G401.6 (cell line): Measurements from ENCODE around the gene RPS6KB2.

ENCODE experiments used
- FAIRE-seq: peaks from 2 replicates; lab custom pipeline; 2012; peaks lifted over from hg19 to GRCh38; lab: Jason Lieb, UNC

RPS6KB2 gene

DNA sequence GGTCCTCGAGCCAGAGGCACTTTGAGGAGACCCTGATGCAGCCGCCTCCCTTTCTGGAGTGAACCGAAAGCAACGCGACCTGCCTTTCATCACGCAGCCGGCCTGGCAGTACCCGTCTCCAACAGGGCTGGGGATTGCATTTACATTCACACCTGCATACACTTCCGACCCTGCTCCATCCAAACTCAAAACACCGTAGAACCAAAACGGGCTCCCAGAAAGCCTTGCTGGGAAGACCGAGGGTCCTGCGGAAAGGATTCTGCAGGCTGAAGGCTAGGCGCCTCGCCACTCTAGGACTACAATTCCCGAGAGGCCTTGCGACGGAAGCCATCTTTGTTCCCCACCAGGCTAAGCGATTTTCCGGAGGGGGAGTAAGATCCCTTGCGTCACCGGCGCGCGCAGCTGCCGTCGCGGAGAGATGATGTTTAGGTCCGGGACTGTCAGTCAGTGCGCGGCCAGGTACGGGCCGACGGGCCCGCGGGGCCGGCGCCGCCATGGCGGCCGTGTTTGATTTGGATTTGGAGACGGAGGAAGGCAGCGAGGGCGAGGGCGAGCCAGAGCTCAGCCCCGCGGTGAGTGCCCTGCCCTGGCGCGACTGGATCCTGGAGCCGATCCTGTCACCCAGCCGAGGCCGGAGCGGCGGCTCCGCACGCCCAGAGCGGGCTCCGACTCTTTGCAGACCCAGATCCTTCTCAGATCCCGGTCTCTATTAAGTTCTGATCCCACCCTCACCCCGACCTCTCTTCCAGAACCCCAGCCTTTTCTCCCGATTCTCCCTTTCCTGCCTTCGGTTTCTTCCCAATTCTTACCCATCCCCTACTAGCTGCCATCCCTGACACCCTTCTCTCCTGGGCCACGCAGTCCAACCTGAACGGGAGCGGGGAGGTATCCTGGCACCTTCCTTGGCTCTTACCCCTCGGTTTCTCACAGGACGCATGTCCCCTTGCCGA is at the start of gene RPS6KB2:
Gene RPS6KB2 (plus strand): TSS at position 443 of the 950 bp plus-strand sequence. CDS start 52 bp downstream, at position 495.
- peak; percentile 95 for FAIRE-seq

DNA sequence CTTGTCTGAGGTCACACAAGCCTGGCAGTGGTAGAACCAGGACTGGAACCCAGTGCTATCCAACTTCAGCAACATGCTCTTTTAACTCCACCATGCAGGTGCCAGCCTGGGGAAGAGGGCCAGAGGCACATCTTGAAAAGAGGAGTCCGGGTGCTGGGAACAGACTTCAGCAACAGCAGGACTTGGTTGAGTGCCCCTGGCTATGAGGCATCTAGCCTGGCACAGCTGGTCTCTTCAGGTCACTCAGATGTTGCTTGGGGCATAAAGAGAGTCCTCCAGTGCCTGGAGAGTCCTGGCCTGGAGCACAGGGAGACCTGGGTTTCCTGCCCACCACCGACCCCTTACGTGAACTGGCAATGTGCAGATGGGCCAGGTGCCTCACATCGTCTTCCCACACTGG is 49.8 kb upstream of the RPS6KB2 start:
- no peak for FAIRE-seq

DNA sequence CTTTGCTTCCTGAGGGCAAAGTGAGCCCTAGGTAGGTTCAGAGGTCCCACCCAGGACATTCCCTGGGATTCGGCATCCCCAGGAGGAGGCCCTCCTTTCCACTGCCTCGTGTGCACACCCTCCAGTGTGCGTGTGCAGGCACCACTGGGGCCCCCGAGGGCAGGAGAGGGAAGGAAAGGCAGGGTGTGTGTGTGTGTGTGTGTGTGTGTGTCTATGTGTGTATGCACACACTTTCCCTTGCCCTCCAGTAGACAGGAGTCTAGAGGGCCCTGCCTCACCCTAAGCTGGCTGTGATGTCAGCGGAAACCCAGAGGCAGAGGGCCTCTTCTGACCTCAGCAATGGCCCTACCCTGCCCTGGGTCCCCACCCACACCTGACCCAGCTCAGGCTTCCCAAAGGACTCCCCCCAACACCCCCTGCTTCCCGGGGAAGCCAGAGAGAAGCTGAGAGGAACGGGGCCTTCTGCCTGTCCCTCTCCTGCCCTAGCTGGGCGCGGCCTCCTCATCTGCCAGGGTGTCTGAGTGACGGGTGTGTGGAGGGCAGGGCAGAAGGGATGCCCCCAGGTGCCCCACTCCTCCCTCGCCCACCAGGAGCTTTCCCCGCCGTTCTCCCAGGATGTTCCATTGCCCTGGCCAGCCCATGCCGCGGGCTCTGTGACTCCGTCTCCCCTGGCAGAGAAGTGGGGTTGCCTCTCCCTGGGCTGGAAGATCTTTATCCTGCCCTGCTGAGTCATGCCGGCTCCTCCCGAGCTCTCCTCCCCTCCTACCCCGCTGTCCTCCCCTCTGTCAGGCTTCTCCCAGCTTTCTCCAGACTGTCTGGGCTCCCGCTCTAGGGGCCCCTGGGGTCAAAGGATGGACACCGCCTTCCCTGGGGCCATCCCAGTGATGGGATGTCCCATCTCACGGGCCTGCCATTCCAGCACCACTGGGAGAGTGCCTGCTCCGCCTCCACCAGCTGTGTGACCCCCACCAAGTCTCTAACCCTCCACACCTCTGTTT is 48.9 kb upstream of the RPS6KB2 start:
- no peak for FAIRE-seq

DNA sequence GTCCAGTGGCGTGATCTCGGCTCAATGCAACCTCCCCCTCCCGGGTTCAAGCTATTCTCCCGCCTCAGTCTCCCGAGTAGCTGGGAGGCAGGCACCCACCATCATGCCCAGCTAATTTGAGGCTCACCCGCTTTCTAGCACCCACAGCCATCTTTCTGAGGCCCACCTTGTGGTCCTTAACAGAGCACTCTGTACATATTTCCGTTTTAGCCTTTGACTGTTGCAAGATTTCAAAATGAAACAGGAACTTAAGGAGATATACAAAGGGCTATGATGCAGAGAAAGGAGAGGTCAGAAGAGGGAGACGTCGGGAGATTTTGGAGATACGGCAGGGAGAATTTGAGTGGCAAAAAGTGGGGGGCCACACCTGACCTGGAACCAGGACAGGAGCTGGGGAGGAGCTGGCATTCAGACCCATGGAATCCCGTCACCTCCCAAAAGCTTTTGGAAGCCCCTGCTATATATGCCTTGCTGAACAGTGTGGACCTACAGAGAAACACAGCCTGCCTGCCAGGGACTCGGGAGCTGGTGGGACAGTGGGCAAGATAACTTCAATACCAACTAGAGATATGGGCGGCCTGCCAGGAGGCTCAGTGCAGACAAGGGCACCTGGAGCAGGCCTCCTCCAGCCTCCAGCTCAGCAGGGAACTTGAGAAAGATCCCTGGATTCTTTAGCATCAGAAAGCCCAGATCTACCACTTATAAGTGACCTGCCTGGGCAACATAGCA is 46.9 kb upstream of the RPS6KB2 start:
- FAIRE-seq = no peak

DNA sequence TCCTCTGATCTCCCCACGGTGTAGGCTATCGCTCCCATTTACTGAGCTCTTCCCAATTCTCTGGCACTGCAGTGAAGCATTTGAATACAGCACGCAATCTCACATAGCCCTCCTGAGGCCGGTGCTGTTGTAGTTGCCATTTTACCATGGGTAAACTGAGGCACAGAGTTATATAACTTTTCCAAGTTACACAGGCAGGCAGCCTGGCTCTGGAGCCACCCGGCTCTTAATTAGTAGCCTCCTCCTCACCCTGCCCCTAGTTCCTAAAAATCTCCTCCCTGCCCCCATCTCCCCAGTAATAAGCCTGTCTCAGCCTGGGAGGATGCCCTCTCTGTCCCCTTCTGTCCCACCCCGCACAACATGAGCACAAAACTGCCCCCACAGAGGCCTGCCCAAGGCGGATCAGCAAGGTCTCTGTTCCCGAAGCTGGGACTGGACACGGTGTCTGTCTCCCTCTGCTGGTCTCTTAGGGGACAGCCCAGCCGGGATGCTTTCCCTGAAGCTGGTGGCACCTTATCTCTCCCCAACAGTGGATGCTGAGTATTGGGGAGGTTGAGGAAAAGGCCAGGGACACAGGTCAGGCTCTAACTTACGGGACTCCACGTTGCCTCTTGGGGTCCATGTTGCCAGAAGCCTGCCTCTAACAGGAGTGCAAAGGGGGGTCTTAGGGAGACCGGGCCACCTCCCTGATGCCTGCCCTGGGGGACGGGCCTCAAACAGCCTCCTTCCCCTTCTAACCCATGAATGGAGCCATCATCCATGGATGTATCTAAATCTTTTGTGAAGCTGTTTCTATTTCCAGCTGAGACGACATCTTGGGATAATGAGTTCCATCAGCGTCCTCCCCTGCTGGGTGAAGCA is 45.8 kb upstream of the RPS6KB2 start:
- no peak for FAIRE-seq

DNA sequence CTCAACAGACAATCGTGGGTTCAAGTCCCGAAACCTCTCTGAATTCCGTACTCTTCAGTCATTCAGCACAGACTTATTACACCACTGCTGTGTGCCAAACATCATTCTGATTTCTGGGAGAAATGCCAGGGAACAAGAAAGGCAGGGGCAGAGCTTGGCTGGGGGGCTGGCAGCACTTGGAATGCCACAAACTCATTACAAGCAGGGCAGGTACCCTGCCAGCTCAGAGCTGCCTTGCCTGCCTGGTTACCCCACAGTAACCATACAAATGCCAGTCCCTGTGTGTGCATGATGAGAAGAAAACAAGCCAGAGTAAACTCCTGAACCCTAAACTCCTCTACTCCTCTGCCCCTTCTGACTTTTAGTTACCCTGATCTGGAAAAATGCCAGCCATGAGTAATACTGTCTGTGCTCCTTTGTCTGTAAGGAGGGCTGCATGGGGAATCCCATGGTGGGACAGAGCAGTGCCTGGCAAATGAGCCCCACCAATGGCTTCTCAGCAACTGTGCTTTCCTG is 43.4 kb upstream of the RPS6KB2 start:
- FAIRE-seq = no peak

DNA sequence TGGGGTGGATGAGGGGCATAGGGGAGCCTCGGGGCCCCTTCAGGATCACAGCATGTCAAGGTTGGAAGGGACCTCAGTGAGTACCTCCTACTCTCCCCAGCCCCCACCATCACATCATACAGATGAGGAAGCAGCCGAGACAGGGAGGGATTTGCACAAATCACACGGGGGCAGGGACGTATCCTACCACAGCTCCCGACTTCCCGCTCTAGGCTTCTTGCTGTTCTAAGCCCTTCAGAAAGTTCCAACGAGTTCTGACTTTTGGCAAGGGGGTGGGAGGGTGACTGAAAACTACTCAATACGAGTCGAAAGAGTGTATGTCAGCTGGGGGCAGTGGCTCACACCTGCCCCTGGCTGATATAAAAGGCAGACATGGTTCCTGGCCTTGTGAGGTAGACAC is 41.2 kb upstream of the RPS6KB2 start:
- no peak for FAIRE-seq

DNA sequence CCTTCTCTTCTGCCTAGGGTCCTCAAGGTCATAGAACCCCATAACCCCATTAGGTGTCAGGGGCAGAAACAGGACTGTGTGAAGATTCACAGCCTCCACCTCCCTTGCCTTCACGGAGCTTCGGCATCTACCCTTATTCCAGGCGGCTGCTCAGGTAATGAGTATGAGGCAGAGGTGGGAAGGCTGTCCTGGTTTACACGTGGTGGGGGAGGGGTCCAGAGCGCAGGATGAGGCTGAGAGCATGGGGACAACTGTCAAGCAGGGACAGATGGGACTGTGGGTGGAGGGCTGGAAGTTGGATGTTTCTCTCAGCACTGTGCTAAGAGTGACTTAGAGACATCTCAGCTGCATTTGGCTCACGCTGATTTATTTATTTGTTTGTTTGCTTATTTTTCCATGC is 40.8 kb upstream of the RPS6KB2 start:
- no peak for FAIRE-seq

DNA sequence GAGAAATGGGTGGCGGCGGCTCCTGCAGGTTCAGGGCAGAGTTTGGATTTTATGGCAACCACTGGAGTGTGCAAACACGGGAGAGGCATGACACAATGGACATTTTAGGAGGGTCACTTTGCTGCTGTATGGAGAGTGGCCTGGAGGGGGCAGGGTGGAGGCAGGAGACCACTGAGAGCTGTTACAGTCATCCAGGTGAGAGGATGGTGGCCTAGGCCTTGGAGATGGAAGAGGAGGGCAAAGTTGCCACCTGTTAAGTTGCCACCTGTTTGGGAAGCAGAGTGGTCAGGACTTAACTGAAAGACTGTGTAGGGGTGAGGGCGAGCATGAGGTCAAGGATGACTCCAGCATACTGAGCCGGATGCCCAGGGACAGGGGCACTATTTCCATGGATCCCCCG is 38.8 kb upstream of the RPS6KB2 start:
- no peak for FAIRE-seq

DNA sequence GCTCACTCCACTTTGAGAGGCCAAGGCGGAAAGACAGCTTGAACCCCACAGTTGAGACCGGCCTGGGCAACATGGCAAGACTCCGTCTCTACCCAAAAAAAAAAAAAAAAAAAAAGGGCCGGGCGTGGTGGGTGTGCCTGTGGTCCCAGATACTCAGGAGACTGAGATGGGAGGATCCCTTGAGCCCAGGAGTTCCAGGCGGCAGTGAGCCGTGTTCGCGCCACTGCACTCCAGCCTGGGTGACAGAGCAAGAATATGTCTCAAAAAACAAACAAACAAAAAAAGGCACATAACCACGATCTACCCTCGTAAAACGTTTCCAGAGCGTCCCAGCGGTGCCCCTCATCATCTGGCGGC is 37.4 kb upstream of the RPS6KB2 start:
- FAIRE-seq = no peak

DNA sequence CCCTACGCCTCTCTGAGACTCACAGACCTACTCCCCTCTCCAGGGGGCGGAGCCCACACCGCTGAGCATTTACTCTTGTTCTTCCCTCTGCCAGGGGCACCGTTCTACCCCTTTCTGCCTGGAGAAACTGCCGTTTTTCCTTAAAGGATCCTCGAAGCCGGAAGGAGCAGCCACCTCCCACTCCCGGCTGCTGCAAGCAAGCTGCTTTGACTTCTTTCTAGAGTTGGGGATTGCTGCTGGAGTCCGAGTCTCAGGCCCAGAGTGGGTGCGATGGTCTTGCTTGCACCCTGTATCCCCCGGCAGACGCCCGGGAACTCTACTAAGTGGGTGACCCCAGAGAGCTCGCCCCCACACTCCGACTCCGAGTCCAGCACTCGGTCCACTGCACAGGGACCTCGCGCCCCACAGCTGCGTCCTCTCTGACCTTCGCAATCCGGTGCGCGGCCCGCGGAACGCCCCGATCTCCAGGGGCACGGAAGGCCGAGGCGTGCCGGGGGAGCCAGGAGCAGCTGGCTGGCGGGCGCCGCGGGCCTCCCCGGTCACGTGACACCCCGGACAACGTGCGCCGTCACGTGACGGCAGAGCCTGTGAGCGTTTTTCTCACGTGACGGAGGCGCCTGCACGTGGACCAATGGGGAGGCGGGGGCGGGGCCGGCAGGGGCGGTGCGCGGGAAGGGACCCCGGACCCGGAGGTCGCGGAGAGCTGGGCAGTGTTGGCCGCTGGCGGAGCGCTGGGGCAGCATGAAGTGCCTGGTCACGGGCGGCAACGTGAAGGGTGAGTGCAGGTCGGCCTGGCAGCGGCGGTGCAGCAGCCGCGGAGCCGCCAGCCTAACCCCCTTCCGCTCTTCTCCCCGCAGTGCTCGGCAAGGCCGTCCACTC is 36.8 kb upstream of the RPS6KB2 start, which contains the start of gene RAD9A:
Gene RAD9A (plus strand): TSS at position 683 of the 879 bp plus-strand sequence. CDS start 59 bp downstream, at position 742.
- no peak for FAIRE-seq

DNA sequence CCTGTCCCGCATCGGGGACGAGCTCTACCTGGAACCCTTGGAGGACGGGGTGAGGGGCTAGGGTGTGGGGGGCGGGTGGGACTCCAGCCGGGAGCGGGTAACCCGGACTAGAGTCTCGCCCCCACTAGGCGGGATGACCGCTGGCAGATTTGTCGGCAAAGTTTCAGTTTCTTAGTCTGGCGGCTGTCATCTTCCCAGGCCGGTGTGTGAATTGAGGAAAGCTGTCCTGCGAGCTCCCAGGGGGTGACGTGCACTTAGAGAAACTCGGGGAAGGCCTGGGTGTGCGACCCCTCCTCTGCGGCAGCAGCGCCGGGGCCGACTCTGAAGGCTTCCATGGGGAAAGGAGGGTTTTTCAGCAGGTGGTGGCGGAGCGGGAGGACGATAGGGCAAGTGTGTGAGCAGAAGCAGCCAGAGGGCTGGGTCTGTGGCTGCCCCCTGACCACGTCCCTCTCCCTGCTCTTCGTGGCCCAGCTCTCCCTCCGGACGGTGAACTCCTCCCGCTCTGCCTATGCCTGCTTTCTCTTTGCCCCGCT is 36.0 kb upstream of the RPS6KB2 start:
- no peak for FAIRE-seq

DNA sequence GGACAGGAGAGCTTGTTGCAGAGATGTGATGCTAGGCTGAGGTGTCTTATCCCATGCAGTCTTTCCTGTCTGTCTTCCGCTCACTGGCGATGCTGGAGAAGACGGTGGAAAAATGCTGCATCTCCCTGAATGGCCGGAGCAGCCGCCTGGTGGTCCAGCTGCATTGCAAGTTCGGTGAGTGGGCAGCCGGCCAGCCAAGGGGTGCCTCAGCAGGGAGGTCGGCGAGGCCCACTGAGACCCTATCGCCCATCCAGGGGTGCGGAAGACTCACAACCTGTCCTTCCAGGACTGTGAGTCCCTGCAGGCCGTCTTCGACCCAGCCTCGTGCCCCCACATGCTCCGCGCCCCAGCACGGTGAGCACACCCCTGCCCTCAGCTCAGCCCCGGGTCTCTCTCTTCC is 34.9 kb upstream of the RPS6KB2 start:
- no peak for FAIRE-seq

DNA sequence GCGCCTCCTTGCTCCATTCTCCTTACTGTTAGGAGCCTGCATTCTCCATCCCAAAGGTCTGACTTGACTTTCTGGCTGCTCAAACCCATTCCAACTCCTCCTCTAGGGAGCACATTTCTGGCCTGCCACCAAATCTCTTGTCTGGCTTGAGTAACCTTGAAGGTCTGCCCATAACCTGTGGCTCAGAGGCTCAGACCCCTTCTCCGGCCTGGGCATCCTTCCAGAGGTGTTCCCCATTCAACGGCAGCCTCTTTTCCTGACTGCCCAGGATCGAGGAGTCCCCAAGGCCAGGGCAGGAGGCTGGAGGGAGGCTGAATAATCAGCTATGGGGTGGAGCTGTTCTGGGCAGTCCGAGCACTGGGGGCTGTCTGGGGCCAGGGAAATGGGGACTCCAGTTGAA is 34.3 kb upstream of the RPS6KB2 start:
- no peak for FAIRE-seq

DNA sequence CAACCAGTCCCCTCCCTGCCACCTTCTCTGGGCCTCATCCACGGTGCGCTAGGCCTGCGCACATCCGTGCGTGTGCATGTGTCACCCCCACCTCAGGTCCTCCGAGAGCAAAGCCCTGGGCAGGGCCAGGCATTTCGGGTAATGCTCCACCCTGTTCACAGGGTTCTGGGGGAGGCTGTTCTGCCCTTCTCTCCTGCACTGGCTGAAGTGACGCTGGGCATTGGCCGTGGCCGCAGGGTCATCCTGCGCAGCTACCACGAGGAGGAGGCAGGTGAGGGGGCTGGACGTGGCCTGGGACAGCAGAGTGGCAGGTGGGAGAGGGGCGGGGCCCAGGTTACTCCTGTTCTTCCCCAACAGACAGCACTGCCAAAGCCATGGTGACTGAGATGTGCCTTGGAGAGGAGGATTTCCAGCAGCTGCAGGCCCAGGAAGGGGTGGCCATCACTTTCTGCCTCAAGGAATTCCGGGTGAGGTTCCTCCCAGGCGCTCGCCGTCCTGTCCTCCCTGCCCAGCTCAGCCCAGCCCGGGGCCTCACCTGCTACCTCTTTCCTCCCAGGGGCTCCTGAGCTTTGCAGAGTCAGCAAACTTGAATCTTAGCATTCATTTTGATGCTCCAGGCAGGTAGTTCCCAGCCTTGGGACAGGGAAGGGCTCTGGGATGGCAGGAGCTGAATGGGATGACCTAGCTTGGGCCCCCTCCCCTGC is 32.6 kb upstream of the RPS6KB2 start:
- no peak for FAIRE-seq

DNA sequence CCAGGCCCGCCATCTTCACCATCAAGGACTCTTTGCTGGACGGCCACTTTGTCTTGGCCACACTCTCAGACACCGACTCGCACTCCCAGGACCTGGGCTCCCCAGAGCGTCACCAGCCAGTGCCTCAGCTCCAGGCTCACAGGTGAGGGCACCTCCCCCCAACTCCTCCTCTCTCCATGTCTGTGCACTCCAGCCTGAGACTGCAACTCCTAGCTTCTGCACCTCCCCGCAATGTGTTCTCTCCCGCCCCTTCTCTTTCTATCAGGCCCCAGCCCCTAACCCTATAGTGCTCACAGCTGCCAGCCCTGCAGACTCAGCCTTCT is 32.1 kb upstream of the RPS6KB2 start:
- no peak for FAIRE-seq

DNA sequence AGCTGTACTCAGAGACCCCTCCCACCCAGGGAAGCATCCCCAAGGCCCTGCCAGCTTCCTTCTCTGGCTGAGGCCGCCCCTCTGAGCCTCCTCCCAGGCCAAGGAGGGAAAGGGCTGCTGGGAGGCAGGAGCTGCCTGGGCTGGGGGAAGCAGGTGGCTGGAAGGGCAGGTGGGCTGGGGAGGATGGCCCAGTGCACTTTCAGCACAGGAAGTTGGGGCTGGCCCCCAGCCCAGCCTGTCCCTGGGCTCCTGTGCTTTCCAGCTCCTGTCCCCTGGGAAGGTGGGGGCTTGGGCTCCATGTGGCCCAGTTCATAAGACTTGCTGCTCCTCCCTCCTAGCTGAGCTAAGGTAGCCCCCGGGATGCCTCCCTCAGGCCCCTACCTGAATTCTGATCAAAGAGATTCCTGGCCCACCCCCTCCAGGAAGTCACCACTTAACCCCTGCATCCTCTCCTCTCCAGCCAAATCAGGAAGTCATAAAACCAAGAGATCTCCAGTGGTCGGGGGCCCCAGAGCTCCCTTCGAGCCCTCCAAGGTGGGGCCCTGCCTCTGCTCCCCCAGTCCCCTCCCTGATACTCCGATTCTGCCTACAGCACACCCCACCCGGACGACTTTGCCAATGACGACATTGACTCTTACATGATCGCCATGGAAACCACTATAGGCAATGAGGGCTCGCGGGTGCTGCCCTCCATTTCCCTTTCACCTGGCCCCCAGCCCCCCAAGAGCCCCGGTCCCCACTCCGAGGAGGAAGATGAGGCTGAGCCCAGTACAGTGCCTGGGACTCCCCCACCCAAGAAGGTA is 31.5 kb upstream of the RPS6KB2 start:
- FAIRE-seq = no peak

DNA sequence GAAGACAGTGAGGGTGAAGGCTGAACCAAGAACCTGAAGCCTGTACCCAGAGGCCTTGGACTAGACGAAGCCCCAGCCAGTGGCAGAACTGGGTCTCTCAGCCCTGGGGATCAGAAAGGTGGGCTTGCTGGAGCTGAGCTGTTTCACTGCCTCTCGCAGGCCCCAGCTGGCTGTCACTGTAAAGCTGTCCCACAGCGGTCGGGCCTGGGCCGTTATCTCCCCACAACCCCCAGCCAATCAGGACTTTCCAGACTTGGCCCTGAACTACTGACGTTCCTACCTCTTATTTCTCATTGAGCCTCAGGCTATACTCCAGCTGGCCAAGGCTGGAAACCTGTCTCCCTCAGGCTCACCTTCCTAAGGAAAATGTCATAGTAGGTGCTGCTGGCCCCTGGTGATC is 30.8 kb upstream of the RPS6KB2 start:
- FAIRE-seq = no peak
